GM10248 (cell line): ENCODE data around the gene C13orf42.

Experiments
- CTCF ChIA-PET: fragments of 300-600 bp; sonication (Branson Sonifier 250); formaldehyde crosslinking; extraction: SDS; loops from one replicate; lab custom pipeline; 2021; ENCODE audit warnings: antibody characterized with exemption; lab: Yijun Ruan, JAX
- POLR2A ChIA-PET: fragments of 350-650 bp; sonication (Branson Sonifier 250); formaldehyde crosslinking; extraction: SDS; loops from one replicate; lab custom pipeline; 2020; ENCODE audit warnings: antibody characterized with exemption; lab: Yijun Ruan, JAX
- DNase-seq: peaks from one replicate; pipeline ENCODE4 v3.0.0; 2012; ENCODE audit errors: extremely low spot score
- TF ChIP-seq, protein P1 (sequence below): IDR thresholded peaks from 2 replicates; pipeline ENCODE4 v1.5.1; 2012; ENCODE audit warnings: mild to moderate bottlenecking, low read depth; ENCODE audit errors: extremely low read depth, missing control alignments, control extremely low read depth

C13orf42 gene

DNA sequence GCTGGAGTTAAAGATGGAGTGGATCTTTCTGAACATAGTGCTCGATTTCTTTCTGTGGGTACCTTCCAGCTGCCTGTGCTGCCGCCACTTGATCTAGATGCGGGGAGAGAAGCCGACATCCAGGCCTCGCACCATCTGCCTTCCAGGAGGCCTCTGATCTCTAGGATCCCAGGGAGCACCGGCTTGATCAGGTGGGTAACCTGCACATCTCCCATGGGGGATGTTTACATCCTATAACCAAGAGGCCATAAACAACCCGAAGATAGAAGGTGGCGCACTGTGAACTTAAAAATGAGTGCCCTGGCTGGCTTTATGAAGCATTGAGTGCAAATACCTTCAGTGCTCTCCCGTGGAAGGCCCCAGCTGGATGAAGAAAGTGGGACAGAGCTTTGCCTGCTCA is at the start of gene C13orf42:
Gene C13orf42, minus strand, starts transcription at position 101 of the 400 bp plus-strand sequence. Its CDS starts 65 bp downstream, at position 36.
- TF ChIP-seq, protein P1, sequence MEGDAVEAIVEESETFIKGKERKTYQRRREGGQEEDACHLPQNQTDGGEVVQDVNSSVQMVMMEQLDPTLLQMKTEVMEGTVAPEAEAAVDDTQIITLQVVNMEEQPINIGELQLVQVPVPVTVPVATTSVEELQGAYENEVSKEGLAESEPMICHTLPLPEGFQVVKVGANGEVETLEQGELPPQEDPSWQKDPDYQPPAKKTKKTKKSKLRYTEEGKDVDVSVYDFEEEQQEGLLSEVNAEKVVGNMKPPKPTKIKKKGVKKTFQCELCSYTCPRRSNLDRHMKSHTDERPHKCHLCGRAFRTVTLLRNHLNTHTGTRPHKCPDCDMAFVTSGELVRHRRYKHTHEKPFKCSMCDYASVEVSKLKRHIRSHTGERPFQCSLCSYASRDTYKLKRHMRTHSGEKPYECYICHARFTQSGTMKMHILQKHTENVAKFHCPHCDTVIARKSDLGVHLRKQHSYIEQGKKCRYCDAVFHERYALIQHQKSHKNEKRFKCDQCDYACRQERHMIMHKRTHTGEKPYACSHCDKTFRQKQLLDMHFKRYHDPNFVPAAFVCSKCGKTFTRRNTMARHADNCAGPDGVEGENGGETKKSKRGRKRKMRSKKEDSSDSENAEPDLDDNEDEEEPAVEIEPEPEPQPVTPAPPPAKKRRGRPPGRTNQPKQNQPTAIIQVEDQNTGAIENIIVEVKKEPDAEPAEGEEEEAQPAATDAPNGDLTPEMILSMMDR = no peak
- DNase-seq = no peak
- CTCF ChIA-PET = interaction anchor here (0.9 to 3.6 kb wide), 3 partner anchors 10 to 15 kb away, joined by 4 to 20 read pairs (median 5); no protein-coding TSS in a partner anchor
- POLR2A ChIA-PET = no interaction called here

DNA sequence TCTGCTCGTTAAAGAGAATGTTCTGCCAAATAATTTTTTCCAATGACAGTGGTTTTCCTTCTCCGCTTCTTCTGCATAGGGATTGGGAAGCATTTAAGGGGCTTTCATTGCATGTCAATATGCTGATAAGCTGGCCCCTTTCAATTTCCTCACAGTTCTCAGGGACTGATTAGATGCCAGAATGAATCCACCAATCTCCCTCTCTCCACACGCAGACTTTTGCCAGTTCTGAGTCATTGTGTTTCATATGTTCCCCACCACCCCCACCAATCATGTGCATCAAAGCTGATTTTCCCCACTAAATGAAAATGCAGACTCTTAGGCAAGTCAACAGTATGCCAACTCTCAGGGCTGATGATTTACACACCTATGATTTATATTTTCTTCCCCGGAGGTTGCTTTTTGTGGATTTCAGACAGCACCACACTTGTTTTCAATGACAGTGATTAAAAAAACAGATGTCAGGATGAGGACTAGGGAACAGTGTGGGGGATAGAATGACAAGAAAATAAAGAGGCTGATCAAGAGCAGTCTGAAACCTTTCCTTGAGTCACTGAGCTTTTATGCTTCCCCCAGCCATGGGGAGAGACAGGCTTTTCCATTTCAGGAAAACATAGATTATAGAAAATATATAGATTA is 47.9 kb upstream of the C13orf42 start:
- CTCF ChIA-PET = no interaction called here
- no peak for DNase-seq
- POLR2A ChIA-PET = no interaction called here
- TF ChIP-seq, protein P1 = no peak

DNA sequence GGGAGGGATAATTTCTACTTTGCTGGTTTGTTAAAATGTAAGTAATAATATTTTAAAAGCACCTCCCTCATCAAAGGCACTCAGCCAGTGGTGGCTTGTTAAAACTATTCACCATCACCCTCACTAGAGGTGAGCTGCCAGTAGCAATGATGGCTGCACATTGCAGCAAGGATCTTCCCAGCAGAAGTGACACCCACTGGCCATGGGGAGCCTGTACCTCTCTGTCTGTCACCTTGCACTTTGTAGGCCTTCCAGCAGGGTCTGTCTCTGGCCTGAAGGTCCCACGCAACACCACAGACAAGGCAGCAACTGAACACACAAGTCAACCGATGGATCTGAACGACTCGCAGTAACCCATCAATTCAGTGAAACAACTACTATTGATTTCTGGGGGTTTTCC is 47.3 kb upstream of the C13orf42 start:
- POLR2A ChIA-PET = no interaction called here
- no peak for DNase-seq
- CTCF ChIA-PET = no interaction called here
- TF ChIP-seq, protein P1 = no peak

DNA sequence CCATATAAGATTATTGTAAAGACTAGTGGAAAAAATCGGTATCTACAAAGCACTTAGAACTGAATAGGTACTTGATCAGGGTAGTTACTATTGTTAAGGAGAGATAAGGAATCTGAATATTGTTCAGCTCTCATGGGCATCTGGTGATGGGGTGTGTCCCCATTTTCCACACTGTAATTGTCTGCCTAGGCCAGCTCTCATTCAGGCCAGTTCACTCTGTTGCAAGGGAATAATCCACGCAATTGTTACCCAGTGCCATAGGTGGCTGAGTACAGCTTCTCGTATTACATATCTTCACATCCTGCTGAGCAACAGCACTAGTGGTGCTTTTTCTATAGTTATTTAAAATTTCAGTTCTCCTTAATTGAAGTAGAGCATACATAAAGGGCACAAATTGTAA is 45.6 kb upstream of the C13orf42 start:
- ChIA-PET CTCF (interaction anchor here (1.8 kb wide), 1 partner anchor 31 kb away, joined by 5 read pairs; no protein-coding TSS in a partner anchor), POLR2A (no interaction called here)
- no peak for DNase-seq

DNA sequence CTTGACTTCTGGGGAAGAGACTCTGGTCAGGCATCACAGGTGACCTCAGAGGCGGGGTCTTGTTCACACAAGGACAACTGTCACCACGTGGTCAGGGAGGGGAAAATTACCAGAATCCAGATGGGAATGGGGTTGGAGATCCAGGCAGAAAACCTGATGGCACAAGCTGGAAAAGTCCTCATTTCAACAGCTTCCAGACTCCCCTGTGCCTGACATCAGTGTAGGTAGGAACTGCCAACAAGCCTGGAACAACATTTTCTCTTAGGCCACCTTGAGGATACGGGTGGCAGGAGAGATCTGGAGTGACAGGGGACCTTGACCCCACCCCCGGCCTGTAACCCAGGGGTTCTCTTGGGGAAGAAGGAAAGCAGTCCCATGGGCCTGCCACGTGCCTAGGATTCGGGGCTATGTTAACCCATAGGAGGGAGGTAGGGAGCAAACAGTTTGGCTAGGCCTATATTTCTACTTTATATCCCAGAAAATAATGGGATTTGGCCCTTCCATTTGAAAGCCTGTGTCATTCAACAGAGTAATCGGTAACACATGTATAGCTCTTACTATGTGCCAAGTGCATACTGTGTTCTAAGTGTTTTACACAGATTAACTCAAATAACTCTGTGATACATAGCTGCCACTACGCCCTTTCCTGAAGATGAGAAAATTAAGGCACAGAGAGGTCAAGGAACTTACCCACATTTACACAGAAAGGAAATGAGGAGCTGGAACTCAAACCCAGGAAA is 44.9 kb upstream of the C13orf42 start:
- no peak for DNase-seq
- ChIA-PET POLR2A (no interaction called here), CTCF (interaction anchor here (1.8 kb wide), 1 partner anchor 30 kb away, joined by 5 read pairs; no protein-coding TSS in a partner anchor)
- TF ChIP-seq, protein P1 = no peak

More for the DNA sequence above, 45.6 kb upstream of the C13orf42 start:
- TF ChIP-seq, protein P1 = no peak

DNA sequence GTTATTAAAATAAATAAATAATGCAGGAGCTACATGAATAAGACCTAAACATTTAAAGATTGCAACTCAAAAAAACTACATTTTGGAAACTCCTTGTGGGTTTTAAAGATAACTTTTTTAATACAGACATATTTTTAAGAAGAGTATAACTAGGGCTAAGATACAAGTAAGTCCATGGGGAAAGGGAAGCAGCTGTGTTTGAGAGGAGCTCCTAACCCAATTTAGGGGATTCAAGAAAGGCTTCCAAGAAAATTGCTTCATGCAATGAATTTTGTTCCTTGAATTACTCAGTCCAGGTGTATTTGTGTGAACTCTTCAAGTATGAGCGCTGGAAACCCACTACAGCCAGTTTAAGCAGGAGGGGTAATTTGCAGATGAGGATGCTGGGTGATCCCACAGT is 44.1 kb upstream of the C13orf42 start:
- CTCF ChIA-PET = interaction anchor here (0.9 to 2.4 kb wide), 4 partner anchors 8 to 131 kb away, joined by 3 to 8 read pairs (median 6); no protein-coding TSS in a partner anchor
- no peak for DNase-seq
- TF ChIP-seq, protein P1 = no peak
- POLR2A ChIA-PET = no interaction called here
